Neuronal stem cell (in vitro differentiated cells): ENCODE measurements around the gene UGT2A3.

Experiments used
- DNase-seq: peaks from one replicate; pipeline ENCODE4 v3.0.0-alpha.2; 2013; ENCODE audit warnings: low spot score
- H2AFZ ChIP-seq: one replicate; pipeline ENCODE4 v1.6.1; 2013; ENCODE audit warnings: mild to moderate bottlenecking, low read length, inconsistent platforms
- H2AK5ac ChIP-seq: 2 replicates; pipeline ENCODE4 v1.6.1; 2013; ENCODE audit warnings: low read depth, mild to moderate bottlenecking, inconsistent platforms, low read length, moderate library complexity, mixed read lengths
- H2BK120ac ChIP-seq: 2 replicates; pipeline ENCODE4 v1.6.1; 2013; ENCODE audit warnings: low read depth, mild to moderate bottlenecking, inconsistent platforms, low read length, moderate library complexity, mixed read lengths
- H2BK12ac ChIP-seq: one replicate; pipeline ENCODE4 v1.6.1; 2013; ENCODE audit warnings: low read length, inconsistent platforms
- H2BK15ac ChIP-seq: 2 replicates; pipeline ENCODE4 v1.6.1; 2013; ENCODE audit warnings: mild to moderate bottlenecking, low read length, inconsistent platforms, mixed read lengths
- H2BK5ac ChIP-seq: one replicate; pipeline ENCODE4 v1.6.1; 2013; ENCODE audit warnings: inconsistent platforms, mild to moderate bottlenecking, low read length, moderate library complexity
- H3K14ac ChIP-seq: one replicate; pipeline ENCODE4 v1.6.1; 2013; ENCODE audit warnings: low read length, inconsistent platforms
- H3K18ac ChIP-seq: 2 replicates; pipeline ENCODE4 v1.6.1; 2013; ENCODE audit warnings: low read length, inconsistent platforms
- H3K23ac ChIP-seq: 2 replicates; pipeline ENCODE4 v1.6.1; 2013; ENCODE audit warnings: low read depth, mild to moderate bottlenecking, mixed read lengths, low read length, inconsistent platforms; ENCODE audit not compliant: poor library complexity
- H3K27ac ChIP-seq: replicated peaks from 3 replicates; pipeline ENCODE4 v1.5.1; 2013; ENCODE audit warnings: low read length, inconsistent platforms
- H3K27me3 ChIP-seq, 3 experiments: 2 replicates each; pipeline ENCODE4 v1.6.1; 2013; ENCODE audit warnings: low read length in 3 of 3, mild to moderate bottlenecking in 2 of 3, inconsistent platforms in 1 of 3, low read depth in 1 of 3, mixed read lengths in 1 of 3, moderate library complexity in 1 of 3; ENCODE audit not compliant: control insufficient read depth in 3 of 3, insufficient read depth in 3 of 3
- H3K36me3 ChIP-seq, 2 donors: replicated peaks in 1 of 2; 2 replicates each; pipeline ENCODE4 v1.6.1; 2013; ENCODE audit warnings: low read length in 2 of 2; ENCODE audit not compliant: control insufficient read depth in 2 of 2, insufficient read depth in 2 of 2
- H3K4ac ChIP-seq: 2 replicates; pipeline ENCODE4 v1.6.1; 2013; ENCODE audit warnings: inconsistent platforms, mild to moderate bottlenecking, low read length, moderate library complexity
- H3K4me1 ChIP-seq, 2 donors: 1 replicate in 1 of 2; 2 replicates in 1 of 2; pipeline ENCODE4 v1.6.1; 2013; ENCODE audit warnings: low read length in 2 of 2, low read depth in 1 of 2; ENCODE audit not compliant: control insufficient read depth in 2 of 2, insufficient read depth in 1 of 2
- H3K4me2 ChIP-seq: one replicate; pipeline ENCODE4 v1.6.1; 2013; ENCODE audit warnings: mild to moderate bottlenecking, low read length, inconsistent platforms; ENCODE audit not compliant: insufficient read depth, poor library complexity, severe bottlenecking
- H3K4me3 ChIP-seq, 2 donors: 2 replicates each; pipeline ENCODE4 v1.5.1; 2013; ENCODE audit warnings: low read length in 2 of 2, mild to moderate bottlenecking in 2 of 2, inconsistent platforms in 1 of 2, moderate library complexity in 1 of 2
- H3K79me1 ChIP-seq: one replicate; pipeline ENCODE4 v1.6.1; 2013; ENCODE audit warnings: low read depth, mild to moderate bottlenecking, inconsistent platforms, low read length, moderate library complexity
- H3K9ac ChIP-seq: one replicate; pipeline ENCODE4 v1.6.1; 2013; ENCODE audit warnings: mild to moderate bottlenecking, low read depth, low read length, inconsistent platforms; ENCODE audit not compliant: poor library complexity
- H3K9me3 ChIP-seq, 2 donors: replicated peaks in 1 of 2; 2 replicates each; pipeline versions ENCODE3 to v1.6.1; 2013; ENCODE audit warnings: low read length in 2 of 2, mild to moderate bottlenecking in 2 of 2, inconsistent platforms in 1 of 2, low read depth in 1 of 2, mixed read lengths in 1 of 2, moderate library complexity in 1 of 2; ENCODE audit not compliant: control insufficient read depth in 2 of 2, insufficient read depth in 1 of 2
- H4K8ac ChIP-seq: one replicate; pipeline ENCODE4 v1.6.1; 2013; ENCODE audit warnings: low read depth, mild to moderate bottlenecking, inconsistent platforms, low read length, moderate library complexity
- H4K91ac ChIP-seq: one replicate; pipeline ENCODE4 v1.6.1; 2013; ENCODE audit warnings: low read length, low read depth, mild to moderate bottlenecking, inconsistent platforms; ENCODE audit not compliant: poor library complexity
- WGBS, 2 donors: extraction: QIAGEN DNeasy Blood & Tissue Kit; methylation state at CpG; one replicate each; pipeline ENCODE4 v1.1.7; 2013; ENCODE audit warnings: missing lambda C conversion rate in 2 of 2, mixed read lengths in 1 of 2; ENCODE audit not compliant: insufficient read length in 2 of 2, insufficient replicate concordance in 1 of 2; ENCODE audit errors: extremely low coverage in 2 of 2; 5-methylcytosine and 5-hydroxymethylcytosine counted together

The UGT2A3 gene

DNA sequence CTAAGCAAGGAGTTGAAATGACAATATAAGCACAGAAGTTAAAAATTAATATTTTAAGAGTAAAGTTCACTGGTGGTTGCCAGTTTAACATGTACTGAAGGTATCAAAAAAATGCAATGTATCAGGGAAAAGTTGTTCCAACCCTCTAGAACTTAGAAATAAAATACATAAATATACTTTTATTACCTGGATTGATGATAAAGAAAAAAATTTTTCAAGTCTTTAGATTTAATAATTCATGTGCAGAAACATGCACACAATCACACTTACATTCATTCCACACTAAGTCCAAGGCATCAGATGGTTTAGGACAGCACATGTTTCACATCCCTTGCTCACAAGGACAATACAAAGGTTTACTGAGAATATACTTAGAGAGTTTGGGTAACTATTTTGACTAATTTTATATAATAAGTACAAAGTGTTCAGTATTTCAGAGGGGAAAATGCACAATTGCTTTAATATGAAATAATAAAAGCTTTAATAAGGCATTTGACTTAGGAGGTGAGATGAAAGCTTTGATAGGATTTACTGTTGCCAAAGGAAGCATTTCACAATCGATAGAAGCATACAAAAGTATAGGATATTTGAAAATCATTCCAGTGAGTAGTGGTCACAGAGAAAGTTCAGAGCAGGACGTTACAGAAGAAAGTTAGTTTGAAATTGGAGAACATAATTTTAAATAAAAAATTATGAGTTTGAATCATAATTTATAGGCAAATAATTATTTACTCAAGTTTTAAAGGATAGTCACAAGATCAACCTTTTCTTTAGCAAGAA lies 392 bp upstream of the UGT2A3 start:
- Histone ChIP-seq H3K4me1 (peaks cover 2% of the 10 kb centered on the region in 2 donors), H3K27me3 (no peaks in the 10 kb centered on the region), H3K4me3 (no peak overlapping the region), H3K18ac (no peak overlapping the region), H2AFZ (no peak overlapping the region), H4K91ac (no peak overlapping the region), H3K4me2 (no peak overlapping the region), H2BK5ac (no peak overlapping the region), H2BK12ac (no peak overlapping the region), H2BK120ac (no peak overlapping the region), H3K9ac (no peak overlapping the region), H3K36me3 (no peaks in the 10 kb centered on the region), H2BK15ac (no peak overlapping the region), H3K27ac (no peak overlapping the region), H3K9me3 (no peaks in the 10 kb centered on the region), H4K8ac (no peak overlapping the region), H3K14ac (no peak overlapping the region), H3K79me1 (no peaks in the 10 kb centered on the region), H3K4ac (no peak overlapping the region), H3K23ac (no peak overlapping the region), H2AK5ac (no peak overlapping the region)
- WGBS, 2 donors, result no CpG with 5 or more reads among the region's 2 CpGs
- no peak for DNase-seq

DNA sequence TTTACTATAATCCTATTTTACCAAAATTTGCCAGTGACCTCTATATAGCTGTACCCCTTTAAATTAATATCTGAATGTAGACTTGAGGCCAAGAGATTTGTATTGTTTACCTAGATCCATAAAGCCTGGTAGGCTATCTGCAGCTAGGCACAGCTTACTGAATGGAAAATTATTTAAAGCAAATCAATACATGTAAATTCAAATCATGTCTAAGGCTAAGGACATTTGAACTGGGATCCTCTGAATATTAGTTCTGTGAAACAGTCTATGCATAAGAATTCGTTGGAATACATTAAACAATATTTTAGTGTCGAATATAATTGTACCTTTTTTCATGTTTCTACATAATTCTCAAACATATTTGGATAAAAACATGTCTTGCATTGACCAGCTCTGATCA lies 1.6 kb downstream of the UGT2A3 start:
- H3K4ac ChIP-seq, result no peak overlapping the region
- H2AK5ac ChIP-seq, result no peak overlapping the region
- no peak overlapping the region for H3K18ac ChIP-seq
- no peak overlapping the region for H3K23ac ChIP-seq
- no peak overlapping the region for H2BK120ac ChIP-seq
- H2BK15ac ChIP-seq, result no peak overlapping the region
- WGBS, 2 donors, result no CpG with 5 or more reads among the region's 2 CpGs
- no peaks in the 10 kb centered on the region for H3K79me1 ChIP-seq
- H3K36me3 ChIP-seq, result no peaks in the 10 kb centered on the region
- no peak overlapping the region for H3K9ac ChIP-seq
- no peak overlapping the region for H2AFZ ChIP-seq
- no peak overlapping the region for H3K4me2 ChIP-seq
- H2BK12ac ChIP-seq, result no peak overlapping the region
- no peaks in the 10 kb centered on the region for H3K27me3 ChIP-seq
- no peak overlapping the region for H4K91ac ChIP-seq
- DNase-seq, result no peak
- H4K8ac ChIP-seq, result no peak overlapping the region
- no peak overlapping the region for H2BK5ac ChIP-seq
- H3K4me3 ChIP-seq, result no peak overlapping the region
- H3K14ac ChIP-seq, result no peak overlapping the region
- peaks cover 2% of the 10 kb centered on the region in 2 donors for H3K4me1 ChIP-seq
- no peak overlapping the region for H3K27ac ChIP-seq
- H3K9me3 ChIP-seq, result no peaks in the 10 kb centered on the region

DNA sequence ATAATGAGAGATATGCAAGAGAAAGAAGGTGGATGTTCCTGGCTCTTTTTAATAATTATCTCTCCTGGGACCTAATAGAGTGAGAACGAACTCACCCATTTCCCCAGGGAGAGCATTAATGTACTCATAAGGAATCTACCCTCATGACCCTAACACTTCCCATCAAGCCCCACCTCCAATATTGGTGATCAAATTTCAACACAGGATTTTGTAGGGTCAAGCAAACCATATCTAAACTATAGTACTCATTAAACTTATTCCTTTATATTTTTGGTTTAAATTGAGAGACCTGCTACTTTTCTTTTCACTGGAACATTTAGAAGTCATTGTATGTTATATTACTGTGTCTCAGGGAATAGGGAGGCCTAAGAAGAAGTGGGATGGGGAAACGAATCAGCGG lies 2.6 kb downstream of the UGT2A3 start:
- no peaks in the 10 kb centered on the region for H3K9me3 ChIP-seq
- no peak overlapping the region for H3K23ac ChIP-seq
- no CpG with 5 or more reads among the region's 3 CpGs for WGBS, 2 donors
- H3K4me3 ChIP-seq, result no peak overlapping the region
- no peaks in the 10 kb centered on the region for H3K36me3 ChIP-seq
- peaks cover 0 to 1% of the 10 kb centered on the region in 2 donors for H3K4me1 ChIP-seq
- H4K91ac ChIP-seq, result no peak overlapping the region
- H3K79me1 ChIP-seq, result no peaks in the 10 kb centered on the region
- H4K8ac ChIP-seq, result no peak overlapping the region
- no peaks in the 10 kb centered on the region for H3K27me3 ChIP-seq
- H3K9ac ChIP-seq, result no peak overlapping the region
- no peak overlapping the region for H2AFZ ChIP-seq
- H2BK5ac ChIP-seq, result no peak overlapping the region
- no peak overlapping the region for H3K18ac ChIP-seq
- H3K27ac ChIP-seq, result no peak overlapping the region
- no peak overlapping the region for H3K14ac ChIP-seq
- no peak overlapping the region for H2BK15ac ChIP-seq
- H3K4me2 ChIP-seq, result no peak overlapping the region
- no peak overlapping the region for H2AK5ac ChIP-seq
- DNase-seq, result no peak
- no peak overlapping the region for H2BK12ac ChIP-seq
- no peak overlapping the region for H3K4ac ChIP-seq
- H2BK120ac ChIP-seq, result no peak overlapping the region

DNA sequence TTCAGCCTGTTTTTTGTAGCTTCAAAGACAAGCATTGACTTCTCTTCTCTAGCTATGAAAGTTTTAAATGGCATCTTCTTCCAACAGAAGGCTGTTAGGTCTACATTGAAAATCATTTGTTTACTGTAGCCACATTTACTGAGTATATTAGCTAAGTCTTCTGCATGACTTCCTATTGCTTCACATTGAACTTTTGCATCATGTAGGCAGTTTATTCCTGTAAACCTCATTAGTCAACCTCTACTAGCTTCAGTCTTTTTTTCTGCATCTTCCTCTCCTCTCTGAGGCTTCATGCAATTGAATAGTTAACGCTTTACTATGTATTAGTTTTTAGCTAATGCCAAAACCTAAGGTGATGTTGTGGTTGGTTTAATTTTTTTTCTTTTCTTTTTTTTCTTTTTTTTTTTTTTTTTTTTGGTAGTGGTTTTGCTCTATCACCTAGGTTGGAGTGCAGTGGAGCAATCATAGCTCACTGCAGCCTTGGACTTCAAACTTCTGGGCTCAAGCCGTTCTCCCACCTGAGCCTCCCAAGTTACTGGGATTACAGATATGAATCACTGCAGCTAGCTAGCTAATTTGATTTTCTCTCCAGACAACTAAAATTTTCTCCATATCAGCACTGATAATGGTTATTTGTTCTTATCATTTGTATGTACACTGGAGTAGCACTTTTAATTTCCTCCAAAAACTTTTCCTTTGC lies 3.4 kb downstream of the UGT2A3 start:
- WGBS, 2 donors, result no CpG with 5 or more reads among the region's 2 CpGs

More for the DNA sequence above, 3.4 kb downstream of the UGT2A3 start:
- Histone ChIP-seq H3K27me3 (no peaks in the 10 kb centered on the region), H2AK5ac (no peak overlapping the region), H3K4me1 (no peaks in the 10 kb centered on the region), H3K9ac (no peak overlapping the region), H2BK15ac (no peak overlapping the region), H3K14ac (no peak overlapping the region), H3K23ac (no peak overlapping the region), H4K8ac (no peak overlapping the region), H3K4me2 (no peak overlapping the region), H4K91ac (no peak overlapping the region), H3K27ac (no peak overlapping the region), H2AFZ (no peak overlapping the region), H3K4ac (no peak overlapping the region), H3K18ac (no peak overlapping the region), H3K79me1 (no peaks in the 10 kb centered on the region), H3K9me3 (no peaks in the 10 kb centered on the region), H2BK120ac (no peak overlapping the region), H2BK12ac (no peak overlapping the region), H3K4me3 (no peak overlapping the region), H3K36me3 (no peaks in the 10 kb centered on the region), H2BK5ac (no peak overlapping the region)
- DNase-seq, result no peak
